ENCODE results near the gene FLYWCH2. TPM values are rescaled to one million over a fixed set of nuclear protein-coding genes. Genes with fewer than 3 reads are reported as not detected.
A peak's percentile ranks its signal among the peaks of the same experiment; 100 is the strongest.

The FLYWCH2 gene
- total RNA-seq, 1 donor from 2014 or later, result 63.7 TPM

- peaks cover 6% of the 10 kb centered on the region for H3K36me3 ChIP-seq (ENCODE audit: control insufficient read depth, insufficient read depth, low read length)
- no peaks in the 10 kb centered on the region for H3K27me3 ChIP-seq (ENCODE audit: control insufficient read depth, insufficient read depth, low read length)
- no peak for FAIRE-seq
- TF ChIP-seq CTCF (IDR thresholded peaks at IDR 0.05; ENCODE audit: insufficient read depth, low read length, severe bottlenecking), result no peak
- H3K4me3 ChIP-seq (ENCODE audit: low read depth, low read length), result peak within 1 kb of the TSS; percentile 72
- peak; percentile 91 for DNase-seq (ENCODE audit: low read depth)
Observed at GRCh38 chr16:2911638-2912329, 28.8 kb downstream of the FLYWCH2 start, which contains the start of gene FLYWCH1. FLYWCH1 (plus strand) TSS chr16:2911931; CDS start chr16:2929686, 17,755 bp downstream.

DNA sequence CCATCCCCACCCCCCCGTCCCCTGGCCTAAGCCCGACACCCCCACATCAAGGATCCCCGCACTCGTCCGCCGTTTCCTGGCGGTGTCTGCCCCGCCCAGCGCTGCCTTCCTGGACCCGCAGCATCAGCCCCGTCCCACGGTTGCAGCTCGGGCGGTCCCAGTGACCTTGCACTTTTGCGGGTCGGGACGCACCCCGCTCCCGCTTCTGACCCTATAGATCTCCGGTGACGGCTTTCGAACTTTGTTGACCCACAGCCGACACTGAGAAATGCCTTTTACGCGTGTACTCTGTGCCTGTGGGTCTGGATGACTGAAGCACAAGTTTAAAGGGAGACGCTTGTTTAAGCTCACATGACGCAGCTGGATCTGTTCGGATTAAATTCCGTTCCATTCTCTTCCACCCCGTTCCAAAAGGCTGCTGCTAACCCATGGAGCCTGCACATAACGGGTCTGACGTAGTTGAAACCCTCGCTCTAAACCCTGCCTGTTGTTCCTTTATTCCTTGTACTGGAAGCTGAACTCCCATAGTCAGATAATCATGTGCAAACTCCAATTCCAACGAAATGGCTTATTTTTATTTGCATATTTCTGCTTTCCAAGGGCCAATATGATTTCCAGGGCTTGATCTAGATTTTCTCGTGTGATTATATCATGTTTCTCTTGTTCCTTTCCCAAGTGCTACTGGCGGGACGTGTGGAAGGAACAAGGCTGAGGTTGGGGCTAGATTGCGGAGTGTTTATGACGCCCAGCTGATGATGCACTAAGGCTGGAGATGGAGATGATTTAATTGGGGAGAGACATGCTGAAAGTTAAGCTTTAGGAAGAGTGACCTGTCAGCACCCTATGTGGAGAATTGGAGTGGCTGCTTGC, 29.6 kb downstream of the FLYWCH2 start:
- peak overlapping the region; percentile 72 for H3K4me3 ChIP-seq (ENCODE audit: low read depth, low read length)
- DNase-seq (ENCODE audit: low read depth) (no peak), FAIRE-seq (no peak)
- TF ChIP-seq CTCF (IDR thresholded peaks at IDR 0.05; ENCODE audit: insufficient read depth, low read length, severe bottlenecking), result no peak
- H3K36me3 ChIP-seq (ENCODE audit: control insufficient read depth, insufficient read depth, low read length), result peaks cover 6% of the 10 kb centered on the region
- no peaks in the 10 kb centered on the region for H3K27me3 ChIP-seq (ENCODE audit: control insufficient read depth, insufficient read depth, low read length)

- TF ChIP-seq CTCF (IDR thresholded peaks at IDR 0.05; ENCODE audit: insufficient read depth, low read length, severe bottlenecking), result no peak
- no peaks in the 10 kb centered on the region for H3K27me3 ChIP-seq (ENCODE audit: control insufficient read depth, insufficient read depth, low read length)
- FAIRE-seq (no peak), DNase-seq (ENCODE audit: low read depth) (no peak)
- H3K4me3 ChIP-seq (ENCODE audit: low read depth, low read length), result no peak overlapping the region
- H3K36me3 ChIP-seq (ENCODE audit: control insufficient read depth, insufficient read depth, low read length), result peaks cover 6% of the 10 kb centered on the region
Observed at GRCh38 chr16:2913603-2914002, 30.6 kb downstream of the FLYWCH2 start.

GRCh38 chr16:2914233-2914632, 31.2 kb downstream of the FLYWCH2 start:
- no peaks in the 10 kb centered on the region for H3K27me3 ChIP-seq (ENCODE audit: control insufficient read depth, insufficient read depth, low read length)
- no peak for TF ChIP-seq CTCF (IDR thresholded peaks at IDR 0.05; ENCODE audit: insufficient read depth, low read length, severe bottlenecking)
- H3K36me3 ChIP-seq (ENCODE audit: control insufficient read depth, insufficient read depth, low read length), result peaks cover 6% of the 10 kb centered on the region
- FAIRE-seq (no peak), DNase-seq (ENCODE audit: low read depth) (no peak)
- no peak overlapping the region for H3K4me3 ChIP-seq (ENCODE audit: low read depth, low read length)

DNA sequence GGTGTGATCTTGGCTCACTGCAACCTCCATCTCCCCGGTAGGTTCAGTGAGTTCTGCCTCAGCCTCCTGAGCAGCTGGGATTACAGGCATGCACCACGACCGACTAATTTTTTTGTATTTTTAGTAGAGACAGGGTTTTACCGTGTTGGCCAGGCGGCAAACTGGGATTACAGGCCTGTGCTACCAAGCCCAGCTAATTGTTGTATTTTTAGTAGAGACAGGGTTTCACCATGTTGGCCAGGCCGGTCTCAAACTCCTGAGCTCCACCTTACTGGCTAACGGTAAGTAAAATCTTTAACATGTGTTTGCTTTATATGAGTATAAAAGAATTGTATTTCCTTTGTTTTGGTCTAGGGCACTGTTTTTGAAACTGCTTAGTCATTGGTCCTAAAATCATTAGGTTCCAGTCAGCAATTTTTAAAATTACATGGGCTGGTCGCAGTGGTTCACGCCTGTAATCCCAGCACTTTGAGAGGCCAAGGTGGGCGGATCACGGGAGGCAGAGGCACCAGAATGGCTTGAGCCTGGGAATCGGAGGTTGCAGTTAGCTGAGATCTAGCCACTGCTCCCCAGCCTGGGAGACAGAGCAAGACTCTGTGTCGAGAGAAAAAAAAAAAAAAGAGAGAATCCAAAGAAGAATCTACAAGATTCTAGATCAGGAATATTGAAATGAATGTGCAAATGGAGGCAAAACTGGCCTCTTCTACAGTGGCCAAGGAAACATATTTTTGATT, 32.3 kb downstream of the FLYWCH2 start:
- TF ChIP-seq CTCF (IDR thresholded peaks at IDR 0.05; ENCODE audit: insufficient read depth, low read length, severe bottlenecking), result no peak
- DNase-seq (ENCODE audit: low read depth) (no peak), FAIRE-seq (no peak)
- Histone ChIP-seq H3K4me3 (ENCODE audit: low read depth, low read length) (no peak overlapping the region), H3K27me3 (ENCODE audit: control insufficient read depth, insufficient read depth, low read length) (no peaks in the 10 kb centered on the region), H3K36me3 (ENCODE audit: control insufficient read depth, insufficient read depth, low read length) (peaks cover 8% of the 10 kb centered on the region)

All from bronchial epithelial cell (primary cell).